GM12878 (cell line): ENCODE data around the gene ZNF883. TPM values are rescaled to one million over a fixed set of nuclear protein-coding genes. Genes with fewer than 3 reads are reported as not detected.

ENCODE experiments used
- CBX3 ChIP-seq: fragments of 200-600 bp; sonication (generic); IDR thresholded peaks from 2 replicates; pipeline ENCODE4 v1.6.1; 2016; ENCODE audit warnings: low read depth, borderline replicate concordance
- FOS ChIP-seq: IDR thresholded peaks from 3 replicates; pipeline ENCODE4 v1.6.1; 2011; ENCODE audit warnings: borderline replicate concordance; ENCODE audit not compliant: insufficient read length; ENCODE audit errors: extremely low read depth
- KAT2A ChIP-seq: conservative IDR thresholded peaks from 2 replicates; pipeline ENCODE4 v1.6.1; 2011; ENCODE audit warnings: low read depth, low read length; ENCODE audit not compliant: control insufficient read depth
- PBX3 ChIP-seq: IDR thresholded peaks from 2 replicates; pipeline ENCODE4 v1.6.1; 2011; ENCODE audit warnings: mild to moderate bottlenecking, low read depth, low read length, moderate library complexity; ENCODE audit not compliant: insufficient replicate concordance
- PKNOX1 ChIP-seq: fragments of 450-650 bp; IDR thresholded peaks from 2 replicates; pipeline ENCODE4 v1.6.1; 2016; ENCODE audit warnings: mild to moderate bottlenecking
- POU2F2 ChIP-seq: IDR thresholded peaks from 3 replicates; pipeline ENCODE4 v1.6.1; 2011; ENCODE audit warnings: low read depth, mild to moderate bottlenecking, low read length, borderline replicate concordance
- SRF ChIP-seq, 2 experiments: IDR thresholded peaks; 2 replicates each; pipeline ENCODE4 v1.6.1; 2011; ENCODE audit warnings: low read depth in 2 of 2, low read length in 2 of 2, mild to moderate bottlenecking in 1 of 2, moderate library complexity in 1 of 2
- ZNF687 ChIP-seq: fragments of 450-650 bp; IDR thresholded peaks from 2 replicates; pipeline ENCODE4 v1.6.1; 2017; ENCODE audit warnings: mild to moderate bottlenecking, moderate library complexity
- polyA plus RNA-seq, 11 experiments: library from polyadenylated mRNA; depleted of rRNA in 4 of 11; unstranded in 6 of 11; stranded (reverse) in 5 of 11; fragments of >200 nt; fragmentation: Nextera tagmentation in 4 of 11; fragmentation: Illumina TruSeq in 1 of 11; extraction: Ambion mirVana in 4 of 11; extraction: Trizol in 1 of 11; gene quantifications; 1 replicate in 1 of 11; 2 replicates in 10 of 11; pipeline versions ENCODE4 v1.2.1 to v1.2.3, GENCODE V29; 2011 to 2016; ENCODE audit warnings: inconsistent platforms in 2 of 11, missing spikeins in 2 of 11, low read depth in 1 of 11
- total RNA-seq, 4 experiments: library from RNA; depleted of rRNA in 3 of 4; stranded (reverse); fragments of >200 nt in 3 of 4; fragmentation: Illumina TruSeq in 1 of 4; extraction: Trizol in 1 of 4; gene quantifications; 2 replicates each; pipeline versions ENCODE4 v1.2.1 to v1.2.3, GENCODE V29; 2013 to 2021

The ZNF883 gene
- total and polyA plus RNA-seq, 10 of the 15 experiments (the other 5 are each of a cell fraction or from before 2014, with no cell fraction given), result 0.10 to 0.72 (median 0.25) TPM

- TF ChIP-seq ZNF687 (no peak), CBX3 (no peak), KAT2A (no peak), FOS (no peak), PBX3 (no peak), SRF (IDR thresholded peaks at IDR 0.05; ENCODE audit: low read depth in 2 of 2, low read length in 2 of 2) (no peak), POU2F2 (no peak), PKNOX1 (no peak)
- TF ChIP-seq, all 136 proteins: peak for 0
Observed at GRCh38 chr9:112933696-112934095, 78.3 kb downstream of the ZNF883 start (continued).
